HG03159 (cell line): ENCODE data around the gene PCSK2.

ENCODE experiments used
- ATAC-seq: cut with Tn5 transposase; IDR thresholded peaks from one replicate; pipeline ENCODE4 v1.9.1; 2021; ENCODE audit warnings: mild to moderate bottlenecking, moderate library complexity; ENCODE audit not compliant: unreplicated experiment

PCSK2 gene

GRCh38 chr20:17503301-17504065 lies 276.6 kb downstream of the PCSK2 start:
- ATAC-seq = no peak

GRCh38 chr20:17504066-17504897 lies 277.4 kb downstream of the PCSK2 start:
- ATAC-seq = peak; percentile 19

- peak; percentile 72 for ATAC-seq
These were observed 278.2 kb downstream of the PCSK2 start for GRCh38 chr20:17504898-17505635.

- ATAC-seq = no peak
These were observed 279.0 kb downstream of the PCSK2 start for GRCh38 chr20:17505636-17506517.

GRCh38 chr20:17507032-17507431 lies 280.2 kb downstream of the PCSK2 start:
- ATAC-seq = no peak

DNA sequence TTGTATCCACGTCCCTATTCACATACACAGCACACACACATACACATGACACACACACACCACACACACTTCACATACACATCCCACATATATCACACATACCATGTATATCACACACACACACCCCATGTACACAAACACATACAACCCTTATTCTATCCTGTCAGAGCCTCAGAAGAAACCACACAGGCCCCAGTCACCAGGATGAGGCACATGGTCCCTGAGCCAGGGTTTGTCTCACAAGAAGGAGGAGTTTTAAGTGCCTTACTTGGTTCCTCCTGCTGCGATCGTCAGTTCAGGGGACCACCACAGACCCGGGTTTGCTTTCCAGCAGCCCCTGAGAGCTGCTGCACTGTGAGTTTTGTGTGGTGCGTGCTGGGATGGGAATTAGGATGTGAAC lies 280.7 kb downstream of the PCSK2 start:
- ATAC-seq = no peak

DNA sequence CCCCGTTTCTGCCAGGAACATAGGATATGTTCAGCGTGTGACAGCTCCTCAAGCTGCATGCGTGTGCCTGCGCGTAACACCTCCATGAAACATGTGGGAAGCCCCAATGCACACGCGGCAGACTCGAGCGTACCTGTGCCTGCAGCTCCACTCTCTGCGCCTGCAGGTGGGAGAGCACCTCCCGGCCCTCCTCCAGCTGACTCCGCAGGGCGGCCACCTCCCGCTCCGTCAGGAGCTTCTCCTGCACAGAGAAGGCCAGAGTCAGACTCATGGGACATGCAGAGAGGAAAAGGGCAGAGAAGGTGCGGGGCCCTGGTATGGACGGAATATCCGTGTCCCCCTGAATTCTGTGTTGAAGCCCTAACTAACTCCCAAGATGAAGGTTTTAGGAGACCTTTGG lies 281.9 kb downstream of the PCSK2 start:
- no peak for ATAC-seq

DNA sequence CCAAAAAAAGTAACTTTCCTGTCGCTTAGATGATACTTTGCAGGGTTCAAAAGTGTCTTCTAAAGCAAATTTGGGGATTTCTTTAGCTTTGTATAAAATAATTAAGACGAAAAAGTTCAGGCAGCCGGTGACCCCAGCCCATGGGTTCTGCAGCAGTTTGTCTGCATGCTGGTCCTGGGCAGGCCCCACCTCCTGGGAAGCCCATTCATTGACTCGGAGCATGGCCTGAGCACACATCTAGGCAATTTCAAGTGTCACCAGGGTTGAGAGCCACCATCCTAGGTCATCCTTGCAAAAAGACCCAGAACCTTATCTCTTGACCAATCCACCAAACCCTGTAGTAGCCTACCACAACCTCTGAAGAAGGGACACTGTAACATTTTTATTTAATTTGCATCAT lies 283.7 kb downstream of the PCSK2 start:
- no peak for ATAC-seq

- no peak for ATAC-seq
These were observed 284.6 kb downstream of the PCSK2 start for GRCh38 chr20:17511401-17511800.

DNA sequence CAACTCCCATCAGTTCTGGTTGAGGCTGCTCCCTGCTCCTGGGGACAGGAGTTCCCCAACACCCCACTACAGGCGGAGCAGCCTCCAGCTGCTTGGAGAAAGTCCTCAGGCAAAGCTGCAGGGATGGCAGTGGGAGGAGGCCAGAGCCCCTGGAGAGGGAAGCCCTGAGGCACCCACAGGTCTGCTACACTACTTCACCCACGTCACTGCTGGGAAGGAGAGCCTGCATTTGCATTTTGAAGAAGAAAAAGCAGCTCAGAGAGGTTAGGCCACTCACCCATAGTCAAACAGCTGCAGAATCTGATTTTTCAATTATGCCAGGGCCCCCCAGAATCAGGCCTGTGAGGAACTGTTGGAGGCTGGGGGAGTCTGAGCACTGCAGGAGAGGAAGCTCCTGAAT lies 287.1 kb downstream of the PCSK2 start:
- no peak for ATAC-seq

GRCh38 chr20:17515053-17515452 lies 288.2 kb downstream of the PCSK2 start:
- ATAC-seq = no peak

DNA sequence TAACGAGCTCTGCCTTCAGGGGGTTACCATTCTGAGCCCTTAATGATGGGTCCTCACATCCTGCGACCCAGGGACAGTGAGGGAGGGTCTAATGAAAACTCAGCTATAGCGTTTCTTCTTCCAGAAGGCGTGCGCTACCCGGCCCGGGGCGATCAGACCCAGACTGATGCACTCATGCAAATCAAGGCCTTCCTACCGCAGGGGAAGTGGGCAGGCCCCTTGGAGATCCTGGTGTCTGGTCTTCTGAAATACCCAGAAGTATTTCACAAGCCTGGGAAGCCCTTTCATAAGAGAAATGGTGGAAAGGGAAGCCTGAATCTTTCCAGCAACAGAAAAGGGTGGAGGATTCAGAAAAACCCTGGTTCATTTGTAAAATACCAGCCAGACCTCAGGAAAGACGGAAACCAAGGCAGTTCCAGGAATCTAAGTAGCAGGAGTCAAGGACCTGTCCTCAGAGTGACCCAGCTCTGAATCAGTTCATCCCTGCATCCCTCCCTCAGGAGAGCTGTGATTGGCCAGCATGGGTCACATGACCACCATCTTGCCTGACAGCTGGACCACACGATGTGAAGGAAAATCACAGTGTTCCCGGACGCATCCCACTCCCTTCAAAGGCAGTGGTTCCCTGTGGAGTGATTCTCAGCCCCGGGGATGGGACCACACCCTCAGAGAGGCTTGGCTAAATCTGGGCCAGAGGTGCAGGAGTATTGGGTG lies 291.7 kb downstream of the PCSK2 start:
- ATAC-seq = no peak

- no peak for ATAC-seq
These were observed 292.9 kb downstream of the PCSK2 start for GRCh38 chr20:17519606-17520285.

DNA sequence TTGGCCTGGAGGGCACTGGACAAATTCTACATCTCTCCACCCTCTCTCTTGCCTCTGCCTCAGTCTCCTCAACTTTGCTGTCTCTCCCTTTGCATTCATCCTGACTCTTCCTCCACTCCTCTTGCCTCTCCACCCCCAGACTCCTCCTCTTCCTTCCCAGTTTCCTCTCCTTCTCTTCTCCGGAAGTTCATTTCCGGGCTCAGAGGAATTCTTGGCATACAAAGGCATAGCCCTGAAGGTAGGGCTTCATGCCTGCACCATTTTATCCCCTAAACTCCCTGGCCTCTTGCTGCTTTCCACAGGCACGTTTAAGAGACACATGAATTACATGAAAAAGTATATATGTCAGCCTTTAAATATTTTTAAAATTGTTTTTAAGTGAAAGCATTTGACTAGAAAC lies 293.7 kb downstream of the PCSK2 start:
- no peak for ATAC-seq

DNA sequence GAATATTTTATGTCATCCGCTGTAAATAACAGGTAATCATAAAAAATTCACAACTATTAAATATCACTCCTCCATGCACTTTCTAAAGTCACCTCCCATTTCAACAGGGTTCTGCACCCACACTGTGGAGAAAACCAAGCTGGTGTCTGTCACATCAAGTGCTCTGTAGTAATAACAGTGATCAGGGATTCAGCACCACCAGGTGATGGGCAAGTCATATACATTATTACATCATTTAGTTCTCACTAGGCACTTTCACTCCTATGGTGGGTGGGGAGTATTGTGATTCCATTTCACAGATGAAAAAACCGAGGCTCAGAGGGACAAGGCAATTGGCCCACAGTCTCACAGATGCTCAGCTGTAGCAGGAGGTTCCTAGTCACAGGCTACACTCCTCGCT lies 295.7 kb downstream of the PCSK2 start:
- ATAC-seq = no peak

GRCh38 chr20:17523326-17523725 lies 296.5 kb downstream of the PCSK2 start:
- ATAC-seq = no peak

DNA sequence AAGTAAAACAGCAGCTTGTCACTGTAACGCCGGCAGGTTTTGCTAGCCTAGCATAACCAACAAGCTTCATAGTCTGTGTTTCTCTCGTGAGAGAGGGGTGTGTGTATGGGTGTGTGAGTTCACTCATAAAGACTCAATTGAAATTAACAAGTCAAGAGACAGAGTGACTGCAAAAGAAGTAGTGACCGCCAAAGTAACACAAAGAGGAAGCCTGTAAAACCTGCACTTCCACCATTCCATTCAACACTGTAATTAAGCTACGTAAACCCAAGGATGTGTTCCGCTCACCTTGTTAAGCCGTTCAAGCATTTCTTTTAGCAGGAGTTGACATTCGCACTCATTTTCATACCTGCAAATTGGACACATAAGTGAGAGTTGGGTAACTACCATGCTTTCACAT lies 297.7 kb downstream of the PCSK2 start:
- no peak for ATAC-seq

DNA sequence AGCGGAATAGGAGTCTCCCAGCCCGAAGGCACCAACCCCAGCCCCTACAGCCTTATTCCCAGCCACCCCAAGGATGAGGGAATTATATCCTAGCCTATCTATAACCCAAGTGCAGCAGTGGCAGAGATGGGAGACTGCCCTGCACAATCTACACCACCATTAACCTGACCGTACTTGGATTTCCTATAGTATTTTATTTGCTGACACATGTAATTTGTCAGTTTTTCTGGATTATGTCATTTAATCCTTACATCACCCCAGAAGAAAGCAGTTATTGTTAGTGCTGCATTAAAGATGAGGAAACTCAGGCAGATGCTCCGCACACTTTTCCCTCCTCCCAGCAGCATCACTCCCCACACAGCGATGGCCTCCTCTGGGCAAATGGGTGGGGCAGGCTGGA lies 298.3 kb downstream of the PCSK2 start:
- ATAC-seq = no peak

DNA sequence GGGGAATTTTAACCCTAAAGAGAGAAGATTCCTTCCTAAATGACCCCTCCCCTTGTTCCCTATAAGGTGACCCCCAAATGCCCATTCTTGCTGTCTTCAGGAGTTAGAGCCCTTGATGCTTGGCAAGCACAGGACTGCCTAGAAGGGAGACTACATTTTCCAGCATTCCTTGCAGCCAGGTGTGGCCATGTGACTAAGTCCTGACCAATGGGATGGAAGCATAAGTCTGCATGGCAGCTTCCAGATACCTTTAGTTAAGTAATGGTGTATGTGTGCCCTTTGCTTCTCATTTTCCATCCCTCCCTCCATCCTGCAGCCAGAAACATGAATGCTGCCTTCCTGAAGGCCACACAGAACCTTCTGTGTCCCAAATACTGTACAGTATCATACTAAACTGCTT lies 298.8 kb downstream of the PCSK2 start:
- ATAC-seq = no peak
